ENCODE data around the gene WBP4.
"Not testable (repeated sequence)": the region's sequence is repeated elsewhere in the genome, so short reads cannot be mapped to it uniquely, and the experiment has no call there.

Gene WBP4

GRCh38 chr13:41039746-41040145 lies 21.6 kb upstream of the WBP4 start:
- H3K4me1 ChIP-seq, result no peaks in the 10 kb centered on the region
- no peaks in the 10 kb centered on the region for H3K9me3 ChIP-seq
- no peaks in the 10 kb centered on the region for H3K27me3 ChIP-seq
- no peak for TF ChIP-seq CTCF (IDR thresholded peaks at IDR 0.05; ENCODE audit: low read depth, low read length)
- no peak overlapping the region for H3K4me3 ChIP-seq (ENCODE audit: low read depth, low read length)
- DNase-seq, result no peak
- H3K36me3 ChIP-seq, result no peaks in the 10 kb centered on the region

- Histone ChIP-seq H3K36me3 (no peaks in the 10 kb centered on the region), H3K4me1 (no peaks in the 10 kb centered on the region), H3K27me3 (no peaks in the 10 kb centered on the region), H3K4me3 (ENCODE audit: low read depth, low read length) (no peak overlapping the region), H3K9me3 (no peaks in the 10 kb centered on the region)
- no peak for TF ChIP-seq CTCF (IDR thresholded peaks at IDR 0.05; ENCODE audit: low read depth, low read length)
- no peak for DNase-seq
Observed at GRCh38 chr13:41040584-41041334, 20.6 kb upstream of the WBP4 start.

- not testable (repeated sequence) for H3K36me3 ChIP-seq; H3K4me3 ChIP-seq (ENCODE audit: low read depth, low read length); H3K4me1 ChIP-seq; DNase-seq; H3K27me3 ChIP-seq; H3K9me3 ChIP-seq
Observed at GRCh38 chr13:41042419-41042818, 18.9 kb upstream of the WBP4 start.

GRCh38 chr13:41048640-41049039 lies 12.7 kb upstream of the WBP4 start:
- no peaks in the 10 kb centered on the region for H3K27me3 ChIP-seq
- TF ChIP-seq CTCF (IDR thresholded peaks at IDR 0.05; ENCODE audit: low read depth, low read length), result no peak
- H3K9me3 ChIP-seq, result no peaks in the 10 kb centered on the region; the same call in 1 of the 2 replicates
- H3K4me1 ChIP-seq, result no peaks in the 10 kb centered on the region
- H3K36me3 ChIP-seq, result no peaks in the 10 kb centered on the region
- no peak overlapping the region for H3K4me3 ChIP-seq (ENCODE audit: low read depth, low read length)
- no peak for DNase-seq

- no peaks in the 10 kb centered on the region; the same call in 1 of the 2 replicates for H3K9me3 ChIP-seq
- no peaks in the 10 kb centered on the region for H3K4me1 ChIP-seq
- H3K36me3 ChIP-seq, result no peaks in the 10 kb centered on the region
- TF ChIP-seq CTCF (IDR thresholded peaks at IDR 0.05; ENCODE audit: low read depth, low read length), result no peak
- DNase-seq, result no peak
- H3K4me3 ChIP-seq (ENCODE audit: low read depth, low read length), result no peak overlapping the region
- H3K27me3 ChIP-seq, result no peaks in the 10 kb centered on the region
Observed at GRCh38 chr13:41049480-41050440, 11.5 kb upstream of the WBP4 start.

- Histone ChIP-seq H3K9me3 (no peaks in the 10 kb centered on the region; the same call in 1 of the 2 replicates), H3K36me3 (no peaks in the 10 kb centered on the region), H3K4me1 (no peaks in the 10 kb centered on the region), H3K4me3 (ENCODE audit: low read depth, low read length) (no peak overlapping the region), H3K27me3 (no peaks in the 10 kb centered on the region)
- no peak for DNase-seq
- no peak for TF ChIP-seq CTCF (IDR thresholded peaks at IDR 0.05; ENCODE audit: low read depth, low read length)
Observed at GRCh38 chr13:41052441-41052840, 8.9 kb upstream of the WBP4 start.
